DOHH2 (cell line): ENCODE results near the gene BRSK2.

Experiments used
- H3F3A ChIP-seq: fragments of 200-600 bp; sonication (generic), shearing (Covaris generic); 2 replicates; pipeline ENCODE4 v1.6.0; 2016; ENCODE audit warnings: antibody characterized with exemption, mild to moderate bottlenecking; ENCODE audit not compliant: control insufficient read depth, insufficient read depth
- H3K27ac ChIP-seq: fragments of 200-600 bp; sonication (generic); 2 replicates; pipeline ENCODE4 v1.5.1; 2014; ENCODE audit warnings: low read depth, mild to moderate bottlenecking, low read length, moderate library complexity
- H3K27me3 ChIP-seq: fragments of 200-600 bp; sonication (generic); 2 replicates; pipeline ENCODE4 v1.6.1; 2014; ENCODE audit warnings: mild to moderate bottlenecking, low read length, mixed read lengths; ENCODE audit not compliant: control insufficient read depth
- H3K36me3 ChIP-seq: fragments of 200-600 bp; sonication (generic); 2 replicates; pipeline ENCODE4 v1.6.1; 2014; ENCODE audit warnings: mild to moderate bottlenecking, low read length, moderate library complexity, mixed read lengths; ENCODE audit not compliant: control insufficient read depth
- H3K4me1 ChIP-seq: fragments of 200-600 bp; sonication (generic); 2 replicates; pipeline ENCODE4 v1.6.1; 2014; ENCODE audit warnings: mild to moderate bottlenecking, low read length, mixed read lengths; ENCODE audit not compliant: control insufficient read depth
- H3K4me2 ChIP-seq: fragments of 200-600 bp; sonication (generic); 2 replicates; pipeline ENCODE4 v1.6.0; 2014; ENCODE audit warnings: mild to moderate bottlenecking, low read length, moderate library complexity
- H3K4me3 ChIP-seq: fragments of 200-600 bp; sonication (generic); 2 replicates; pipeline ENCODE4 v1.5.1; 2014; ENCODE audit warnings: mild to moderate bottlenecking, low read length, mixed read lengths
- H3K79me2 ChIP-seq: fragments of 200-600 bp; sonication (generic); 2 replicates; pipeline ENCODE4 v1.6.1; 2014; ENCODE audit warnings: mild to moderate bottlenecking, low read length, mixed read lengths; ENCODE audit not compliant: control insufficient read depth
- H3K9me2 ChIP-seq: fragments of 200-600 bp; sonication (generic); replicated peaks from 2 replicates; pipeline ENCODE4 v1.6.1; 2014; ENCODE audit warnings: mild to moderate bottlenecking, low read length, mixed read lengths; ENCODE audit not compliant: control insufficient read depth
- H3K9me3 ChIP-seq: fragments of 200-600 bp; sonication (generic); 2 replicates; pipeline ENCODE4 v1.6.1; 2014; ENCODE audit warnings: antibody characterized with exemption, low read length, mixed read lengths; ENCODE audit not compliant: control insufficient read depth, insufficient read depth
- H4K20me1 ChIP-seq: fragments of 200-600 bp; sonication (generic); 2 replicates; pipeline ENCODE4 v1.6.0; 2014; ENCODE audit warnings: low read depth, mild to moderate bottlenecking, antibody characterized with exemption, low read length, moderate library complexity; ENCODE audit not compliant: control insufficient read depth, insufficient read depth
- CTCF ChIP-seq: fragments of 200-600 bp; sonication (generic); IDR thresholded peaks from one replicate; pipeline ENCODE4 v1.5.1; 2014; ENCODE audit warnings: antibody characterized with exemption, mild to moderate bottlenecking, low read depth, low read length; ENCODE audit not compliant: poor library complexity, severe bottlenecking
- EZH2phosphoT487 ChIP-seq: fragments of 200-600 bp; sonication (generic); IDR thresholded peaks from 2 replicates; pipeline ENCODE4 v1.6.1; 2017; ENCODE audit warnings: borderline replicate concordance, mild to moderate bottlenecking, antibody characterized with exemption, low read length, moderate library complexity, mixed read lengths

BRSK2 gene

GRCh38 chr11:1469911-1470680, 80.4 kb downstream of the BRSK2 start:
- H4K20me1 ChIP-seq, result no peaks in the 10 kb centered on the region
- H3K9me2 ChIP-seq, result no peaks in the 10 kb centered on the region
- TF ChIP-seq EZH2phosphoT487, result no peak
- TF ChIP-seq CTCF, result no peak
- H3K4me3 ChIP-seq, result no peak overlapping the region
- no peaks in the 10 kb centered on the region for H3K9me3 ChIP-seq
- no peak overlapping the region for H3K4me2 ChIP-seq
- H3K36me3 ChIP-seq, result no peaks in the 10 kb centered on the region
- no peaks in the 10 kb centered on the region for H3K79me2 ChIP-seq
- H3K27ac ChIP-seq, result no peak overlapping the region
- no peaks in the 10 kb centered on the region for H3F3A ChIP-seq
- no peaks in the 10 kb centered on the region for H3K27me3 ChIP-seq
- no peaks in the 10 kb centered on the region for H3K4me1 ChIP-seq

DNA sequence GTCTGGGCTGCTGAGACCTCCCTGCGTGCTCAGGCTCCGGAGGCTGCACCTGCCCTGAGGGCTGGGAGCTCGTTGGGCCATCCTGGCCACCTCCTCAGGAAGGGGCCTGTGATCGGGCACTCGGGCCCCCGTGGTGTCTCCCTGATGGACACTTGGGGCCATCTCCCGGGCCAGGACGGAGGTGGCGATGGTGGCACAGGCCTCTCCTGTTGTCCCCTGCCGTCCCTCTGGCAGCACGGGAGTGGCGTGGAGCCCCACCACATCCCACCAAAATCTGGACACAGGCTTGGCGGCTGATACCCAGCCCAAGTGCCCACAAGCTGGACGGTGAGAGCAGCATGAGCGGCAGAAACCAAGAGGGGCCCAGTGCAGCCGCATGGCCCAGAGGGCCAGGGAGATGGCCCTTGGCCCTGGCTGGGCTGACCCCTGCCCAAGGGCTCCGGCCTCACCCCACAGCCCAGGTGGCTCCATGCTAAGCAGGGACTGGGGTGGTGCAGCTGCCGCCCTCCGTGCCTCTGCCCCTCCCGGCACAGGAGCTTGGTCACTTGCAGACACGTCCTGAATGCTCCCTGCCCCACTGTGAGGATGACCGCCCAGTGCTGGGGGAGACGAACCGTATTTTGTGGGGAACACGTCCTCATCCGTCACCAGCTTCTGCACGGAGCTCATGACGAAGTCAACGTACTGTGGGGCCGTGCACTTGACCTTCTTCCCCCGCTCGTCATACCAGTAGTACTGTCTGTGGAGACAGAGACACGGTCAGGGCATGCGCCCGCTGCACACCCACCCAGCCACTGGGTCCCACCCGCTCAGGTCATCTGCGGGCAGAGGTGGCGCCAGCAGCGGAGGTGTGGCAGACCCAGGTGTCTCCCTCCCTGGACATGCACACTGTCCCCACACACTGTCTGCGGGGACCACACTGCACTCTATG, 81.2 kb downstream of the BRSK2 start:
- Histone ChIP-seq H3K4me1 (no peaks in the 10 kb centered on the region), H3K36me3 (no peaks in the 10 kb centered on the region), H3K4me2 (no peak overlapping the region), H4K20me1 (no peaks in the 10 kb centered on the region), H3K79me2 (no peaks in the 10 kb centered on the region), H3K9me2 (no peaks in the 10 kb centered on the region), H3K9me3 (no peaks in the 10 kb centered on the region), H3K27ac (no peak overlapping the region), H3K4me3 (no peak overlapping the region), H3K27me3 (no peaks in the 10 kb centered on the region), H3F3A (no peaks in the 10 kb centered on the region)
- no peak for TF ChIP-seq EZH2phosphoT487

DNA sequence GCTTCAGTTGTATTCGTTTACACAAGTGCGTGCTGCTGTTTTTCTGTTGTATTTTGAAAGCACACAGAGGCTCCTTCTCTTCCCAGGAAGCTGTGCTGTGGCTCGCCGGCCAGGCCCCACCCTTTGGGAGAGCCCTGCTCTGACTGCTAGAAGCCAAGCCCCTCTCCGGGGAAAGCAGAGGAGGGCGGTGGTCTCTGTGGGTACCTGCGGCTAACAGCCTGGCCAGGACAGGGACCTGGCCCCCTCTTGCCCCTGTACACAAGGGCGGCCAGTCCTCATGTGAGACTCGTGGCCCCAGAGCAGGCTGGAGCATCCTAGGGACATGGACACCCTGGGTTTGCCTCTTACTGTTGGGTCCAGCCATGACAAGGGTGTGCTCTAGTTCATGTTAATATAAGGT, 82.0 kb downstream of the BRSK2 start:
- Histone ChIP-seq H3K4me1 (no peaks in the 10 kb centered on the region), H4K20me1 (no peaks in the 10 kb centered on the region), H3K27ac (no peak overlapping the region), H3K79me2 (no peaks in the 10 kb centered on the region), H3F3A (no peaks in the 10 kb centered on the region), H3K9me2 (no peaks in the 10 kb centered on the region), H3K9me3 (no peaks in the 10 kb centered on the region), H3K4me3 (no peak overlapping the region), H3K27me3 (no peaks in the 10 kb centered on the region), H3K4me2 (no peak overlapping the region), H3K36me3 (no peaks in the 10 kb centered on the region)
- TF ChIP-seq EZH2phosphoT487 (no peak), CTCF (no peak)
